CD4-positive, alpha-beta T cell treated with Interleukin-15 for 1 hour (primary cell): Measurements from ENCODE around the gene ZNF774.
"Not testable (repeated sequence)": the region's sequence is repeated elsewhere in the genome, so short reads cannot be mapped to it uniquely, and the experiment has no call there.

ENCODE experiments used
- DNase-seq: peaks from one replicate; pipeline ENCODE4 v3.0.0-alpha.2; 2020

The ZNF774 gene

DNA sequence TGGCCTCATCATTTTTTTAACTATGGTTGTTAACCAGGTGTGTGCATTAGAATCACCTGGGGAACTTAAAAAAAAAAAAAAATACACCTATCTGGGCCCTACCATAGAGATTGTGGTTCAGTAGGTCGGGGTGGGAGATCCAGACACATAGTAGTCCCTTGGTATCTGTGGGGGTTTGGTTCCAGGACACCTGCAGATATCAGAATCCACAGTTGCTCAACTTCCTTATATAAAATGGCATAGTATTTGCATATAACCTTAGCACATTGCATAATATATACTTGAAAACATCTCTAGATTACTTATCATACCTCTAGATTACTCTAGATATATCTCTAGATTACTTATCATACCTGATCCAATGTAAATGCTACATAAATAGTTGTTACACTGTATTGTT, 41.0 kb downstream of the ZNF774 start:
- no peak for DNase-seq

GRCh38 chr15:90394074-90394473, 42.0 kb downstream of the ZNF774 start:
- no peak for DNase-seq

- DNase-seq: no peak
Measured at GRCh38 chr15:90394748-90395442, 42.8 kb downstream of the ZNF774 start.

DNA sequence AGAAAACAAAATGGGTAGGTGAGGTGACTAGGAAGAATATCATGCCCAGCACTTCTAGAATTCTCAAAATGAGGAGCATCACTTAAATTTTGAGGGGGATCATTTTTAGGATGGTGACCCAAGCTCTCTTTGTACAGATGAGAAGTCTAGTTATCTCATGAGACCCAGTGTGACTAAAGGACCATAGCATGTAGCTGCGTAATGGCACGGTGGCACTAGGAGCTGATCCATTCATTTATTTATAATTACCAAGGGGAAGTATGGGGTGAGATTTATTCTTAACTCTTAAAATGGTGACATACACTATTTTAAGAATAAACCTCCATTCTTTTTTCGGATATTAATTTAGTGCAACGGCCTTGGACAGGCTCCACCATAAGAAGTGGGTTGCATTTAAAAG, 44.2 kb downstream of the ZNF774 start:
- DNase-seq: no peak

GRCh38 chr15:90400005-90400758, 48.1 kb downstream of the ZNF774 start:
- no peak for DNase-seq

- peak; percentile 87 for DNase-seq
Measured at GRCh38 chr15:90400759-90401314, 48.8 kb downstream of the ZNF774 start.

DNA sequence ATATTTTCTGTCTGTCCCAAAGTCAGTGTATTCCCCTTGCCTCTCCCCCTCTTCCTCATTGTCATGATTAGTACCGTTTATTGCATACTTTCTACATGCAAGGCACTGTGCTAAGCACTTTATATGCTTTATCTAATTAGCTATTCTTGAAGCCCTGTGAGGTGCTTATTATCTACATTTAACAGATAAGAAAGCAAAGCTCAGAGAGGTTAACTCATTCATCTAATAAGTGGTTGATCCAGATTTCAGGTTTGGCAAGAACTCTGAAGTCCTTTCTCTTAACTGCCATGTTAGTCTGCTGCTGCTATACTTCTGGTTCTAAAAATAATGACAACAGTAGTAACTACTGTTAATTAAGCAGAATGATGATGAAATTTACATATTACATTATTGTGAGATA, 49.4 kb downstream of the ZNF774 start:
- no peak for DNase-seq

- peak; percentile 53 for DNase-seq
Measured at GRCh38 chr15:90402223-90402622, 50.1 kb downstream of the ZNF774 start.

- no peak for DNase-seq
Measured at GRCh38 chr15:90402767-90403166, 50.7 kb downstream of the ZNF774 start.

GRCh38 chr15:90405055-90405607, 53.0 kb downstream of the ZNF774 start:
- DNase-seq: no peak

DNA sequence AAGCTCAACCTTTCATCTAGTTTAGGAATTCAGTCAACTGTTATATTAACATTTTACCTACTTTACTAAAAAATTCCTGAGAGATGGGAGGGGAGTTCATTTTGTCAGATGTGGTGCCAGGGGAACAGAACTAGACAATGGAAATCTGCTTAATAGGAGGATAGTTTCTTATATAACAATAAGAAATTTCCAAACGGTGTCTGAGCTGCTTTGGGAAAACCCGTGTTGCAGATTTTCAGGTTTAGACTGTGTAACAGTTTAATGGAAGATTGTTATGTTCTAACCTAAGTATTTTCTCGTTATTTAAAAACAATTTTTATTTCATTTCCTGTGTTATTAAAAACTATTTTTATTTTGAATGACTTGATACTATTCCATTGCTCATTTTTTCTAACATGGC, 55.3 kb downstream of the ZNF774 start:
- no peak for DNase-seq

GRCh38 chr15:90407871-90408317, 55.8 kb downstream of the ZNF774 start:
- peak; percentile 31 for DNase-seq

GRCh38 chr15:90408657-90409056, 56.6 kb downstream of the ZNF774 start:
- no peak for DNase-seq

- not testable (repeated sequence) for DNase-seq
Measured at GRCh38 chr15:90409587-90409986, 57.5 kb downstream of the ZNF774 start.

DNA sequence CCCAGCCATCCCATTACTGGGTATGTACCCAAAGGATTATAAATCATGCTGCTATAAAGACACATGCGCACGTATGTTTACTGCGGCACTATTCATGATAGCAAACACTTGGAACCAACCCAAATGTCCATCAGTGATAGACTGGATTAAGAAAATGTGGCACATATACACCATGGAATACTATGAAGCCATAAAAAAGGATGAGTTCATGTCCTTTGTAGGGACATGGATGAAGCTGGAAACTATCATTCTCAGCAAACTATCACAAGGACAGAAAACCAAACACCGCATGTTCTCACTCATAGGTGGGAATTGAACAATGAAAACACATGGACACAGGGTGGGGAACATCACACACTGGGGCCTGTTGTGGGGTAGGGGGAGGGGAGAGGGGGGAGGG, 58.2 kb downstream of the ZNF774 start:
- DNase-seq: not testable (repeated sequence)

DNA sequence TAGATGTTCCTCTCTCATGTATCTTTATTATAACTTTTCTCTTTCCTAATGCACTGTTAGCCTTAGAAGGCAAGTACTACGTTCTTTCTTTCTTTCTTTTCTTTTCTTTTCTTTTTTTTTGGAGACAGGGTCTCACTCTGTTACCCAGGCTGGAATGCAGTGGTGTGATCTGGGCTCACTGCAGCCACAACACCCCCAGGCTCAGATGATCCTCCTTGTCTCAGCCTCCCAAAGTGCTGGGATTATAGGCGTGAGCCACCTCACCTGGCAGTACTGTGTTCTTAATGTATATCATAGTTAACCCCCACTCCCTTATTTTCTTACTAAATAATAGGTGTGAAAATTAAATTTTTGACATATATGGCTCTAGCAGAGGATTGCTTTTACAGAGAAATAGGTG, 59.1 kb downstream of the ZNF774 start:
- DNase-seq: no peak
